HepG2 (cell line): ENCODE measurements around the gene SSNA1. TPM values are rescaled to one million over a fixed set of nuclear protein-coding genes. Genes with fewer than 3 reads are reported as not detected.

Experiments
- ARNTL ChIP-seq: sonication (generic); formaldehyde crosslinking; IDR thresholded peaks from 2 replicates; pipeline ENCODE4 v1.4.0; 2020; ENCODE audit warnings: mild to moderate bottlenecking, missing genetic modification reagents
- ATM ChIP-seq: fragments of 450-650 bp; IDR thresholded peaks from 2 replicates; pipeline ENCODE4 v1.7.1; 2017; ENCODE audit warnings: mild to moderate bottlenecking, borderline replicate concordance
- CENPT ChIP-seq: sonication (generic); formaldehyde crosslinking; IDR thresholded peaks from 2 replicates; pipeline ENCODE4 v1.8.0; 2022; ENCODE audit warnings: low read depth, mild to moderate bottlenecking, moderate library complexity, missing genetic modification reagents
- ELF1 ChIP-seq: sonication (generic); formaldehyde crosslinking; IDR thresholded peaks from 2 replicates; pipeline ENCODE4 v1.4.0; 2020; ENCODE audit warnings: missing genetic modification reagents
- FOXK1 ChIP-seq: sonication (generic); formaldehyde crosslinking; IDR thresholded peaks from 2 replicates; pipeline ENCODE4 v1.4.0; 2020; ENCODE audit warnings: low read depth, missing genetic modification reagents, borderline replicate concordance
- GTF2F1 ChIP-seq: fragments of 150-350 bp; IDR thresholded peaks from 2 replicates; pipeline ENCODE4 v1.6.1; 2014; ENCODE audit warnings: low read length
- LCORL ChIP-seq, 2 experiments: fragments of 450-650 bp in 1 of 2; sonication (generic) in 1 of 2; formaldehyde crosslinking in 1 of 2; IDR thresholded peaks; 2 replicates each; pipeline versions ENCODE4 v1.5.0 to v1.6.1; 2017 to 2020; ENCODE audit warnings: antibody characterized with exemption in 1 of 2, missing genetic modification reagents in 1 of 2
- SP4 ChIP-seq: sonication (generic); formaldehyde crosslinking; IDR thresholded peaks from 2 replicates; pipeline ENCODE4 v1.8.1; 2023; ENCODE audit warnings: mild to moderate bottlenecking, missing genetic modification reagents
- ZFP41 ChIP-seq: sonication (generic); formaldehyde crosslinking; IDR thresholded peaks from 2 replicates; pipeline ENCODE4 v1.4.0; 2020; ENCODE audit warnings: mild to moderate bottlenecking, missing genetic modification reagents, borderline replicate concordance
- ZNF10 ChIP-seq: sonication (generic); formaldehyde crosslinking; IDR thresholded peaks from 2 replicates; pipeline ENCODE4 v1.4.0; 2020; ENCODE audit warnings: mild to moderate bottlenecking, low read depth, missing genetic modification reagents, borderline replicate concordance
- ZNF34 ChIP-seq: sonication (generic); formaldehyde crosslinking; IDR thresholded peaks from 2 replicates; pipeline ENCODE4 v1.4.0; 2020; ENCODE audit warnings: mild to moderate bottlenecking, missing genetic modification reagents, borderline replicate concordance
- ZNF407 ChIP-seq: sonication (generic); formaldehyde crosslinking; IDR thresholded peaks from one replicate; pipeline ENCODE4 v1.5.1; 2020; ENCODE audit warnings: mild to moderate bottlenecking, missing genetic modification reagents; ENCODE audit errors: not compliant biosample characterization
- ZNF44 ChIP-seq: sonication (generic); formaldehyde crosslinking; IDR thresholded peaks from 2 replicates; pipeline ENCODE4 v1.5.1; 2020; ENCODE audit warnings: mild to moderate bottlenecking, missing genetic modification reagents
- ZNF552 ChIP-seq: sonication (generic); formaldehyde crosslinking; IDR thresholded peaks from 2 replicates; pipeline ENCODE4 v1.9.0; 2022; ENCODE audit warnings: missing genetic modification reagents, mild to moderate bottlenecking, borderline replicate concordance
- ZNF629 ChIP-seq: sonication (generic); formaldehyde crosslinking; conservative IDR thresholded peaks from 2 replicates; pipeline ENCODE4 v1.5.0; 2020; ENCODE audit warnings: missing genetic modification reagents
- ZNF746 ChIP-seq: sonication (generic); formaldehyde crosslinking; IDR thresholded peaks from 2 replicates; pipeline ENCODE4 v1.8.0; 2022; ENCODE audit warnings: mild to moderate bottlenecking, missing genetic modification reagents
- ZSCAN30 ChIP-seq: sonication (generic); formaldehyde crosslinking; IDR thresholded peaks from 2 replicates; pipeline ENCODE4 v1.5.0; 2020; ENCODE audit warnings: mild to moderate bottlenecking, missing genetic modification reagents
- polyA plus RNA-seq, 8 experiments: library from polyadenylated mRNA; depleted of rRNA in 3 of 8; stranded (reverse) in 7 of 8; unstranded in 1 of 8; fragments of >200 nt; fragmentation: Illumina TruSeq in 4 of 8; extraction: Trizol in 4 of 8; gene quantifications; 2 replicates each; pipeline versions ENCODE4 v1.2.1 to v1.2.3, GENCODE V29; 2011 to 2016; ENCODE audit warnings: low read depth in 4 of 8, missing spikeins in 1 of 8, mixed read lengths in 1 of 8; ENCODE audit not compliant: insufficient read depth in 1 of 8
- total RNA-seq, 5 experiments: library from RNA; depleted of rRNA; stranded (reverse); fragments of >200 nt; fragmentation: Illumina TruSeq; extraction: Trizol; gene quantifications; 2 replicates each; pipeline ENCODE4 v1.2.3, GENCODE V29; 2016; ENCODE audit warnings: low read depth in 1 of 5
- TF ChIP-seq, protein P1 (sequence below): sonication (generic); formaldehyde crosslinking; IDR thresholded peaks from 2 replicates; pipeline ENCODE4 v1.4.0; 2020; ENCODE audit warnings: missing genetic modification reagents, borderline replicate concordance
- TF ChIP-seq, protein P2 (sequence below), 2 experiments: fragments of 450-650 bp in 1 of 2; sonication (generic) in 1 of 2; formaldehyde crosslinking; IDR thresholded peaks; 2 replicates each; pipeline versions ENCODE4 v1.5.0 to v1.8.0; 2020 to 2022; ENCODE audit warnings: mild to moderate bottlenecking in 1 of 2, missing genetic modification reagents in 1 of 2

The SSNA1 gene
- total and polyA plus RNA-seq, 2 of the 13 experiments (the other 11 are each of a cell fraction or from before 2014, with no cell fraction given), result 35.9 to 49.4 TPM

GRCh38 chr9:137235424-137236237 is 47.2 kb downstream of the SSNA1 start (continued):
- TF ChIP-seq ELF1 (CRISPR knock-in tag) (no peak), ZFP41 (CRISPR knock-in tag) (no peak), LCORL (IDR thresholded peaks at IDR 0.05) (no peak), LCORL (CRISPR knock-in tag; IDR thresholded peaks at IDR 0.05) (no peak; the same call in 1 of the 2 replicates), ZNF407 (CRISPR knock-in tag) (no peak), ZNF34 (CRISPR knock-in tag) (no peak), ZNF10 (CRISPR knock-in tag) (no peak), ZNF746 (CRISPR knock-in tag) (no peak), CENPT (CRISPR knock-in tag) (0 out of 2 replicates have a peak, but pooled peaks have one; percentile 2), FOXK1 (no peak), ZNF629 (CRISPR knock-in tag) (no peak), ARNTL (peak; percentile 50; the same call in 1 of the 2 replicates), ZSCAN30 (CRISPR knock-in tag) (no peak), ZNF44 (0 out of 2 replicates have a peak, but pooled peaks have one; percentile 35), ATM (no peak), GTF2F1 (no peak), ZNF552 (CRISPR knock-in tag) (no peak; the same call in 1 of the 2 replicates), SP4 (CRISPR knock-in tag) (no peak)
- TF ChIP-seq, protein P1, sequence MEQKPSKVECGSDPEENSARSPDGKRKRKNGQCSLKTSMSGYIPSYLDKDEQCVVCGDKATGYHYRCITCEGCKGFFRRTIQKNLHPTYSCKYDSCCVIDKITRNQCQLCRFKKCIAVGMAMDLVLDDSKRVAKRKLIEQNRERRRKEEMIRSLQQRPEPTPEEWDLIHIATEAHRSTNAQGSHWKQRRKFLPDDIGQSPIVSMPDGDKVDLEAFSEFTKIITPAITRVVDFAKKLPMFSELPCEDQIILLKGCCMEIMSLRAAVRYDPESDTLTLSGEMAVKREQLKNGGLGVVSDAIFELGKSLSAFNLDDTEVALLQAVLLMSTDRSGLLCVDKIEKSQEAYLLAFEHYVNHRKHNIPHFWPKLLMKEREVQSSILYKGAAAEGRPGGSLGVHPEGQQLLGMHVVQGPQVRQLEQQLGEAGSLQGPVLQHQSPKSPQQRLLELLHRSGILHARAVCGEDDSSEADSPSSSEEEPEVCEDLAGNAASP, result no peak
- TF ChIP-seq, protein P2, sequence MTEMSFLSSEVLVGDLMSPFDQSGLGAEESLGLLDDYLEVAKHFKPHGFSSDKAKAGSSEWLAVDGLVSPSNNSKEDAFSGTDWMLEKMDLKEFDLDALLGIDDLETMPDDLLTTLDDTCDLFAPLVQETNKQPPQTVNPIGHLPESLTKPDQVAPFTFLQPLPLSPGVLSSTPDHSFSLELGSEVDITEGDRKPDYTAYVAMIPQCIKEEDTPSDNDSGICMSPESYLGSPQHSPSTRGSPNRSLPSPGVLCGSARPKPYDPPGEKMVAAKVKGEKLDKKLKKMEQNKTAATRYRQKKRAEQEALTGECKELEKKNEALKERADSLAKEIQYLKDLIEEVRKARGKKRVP (CRISPR knock-in tag; IDR thresholded peaks at IDR 0.05), result no peak
